ENCODE measurements around the gene CDC14B.
"Not testable (repeated sequence)": the region's sequence is repeated elsewhere in the genome, so short reads cannot be mapped to it uniquely, and the experiment has no call there.

Gene CDC14B

GRCh38 chr9:96513622-96514021 is 106.0 kb downstream of the CDC14B start:
- Histone ChIP-seq H3K9me3 (ENCODE audit: low read depth, low read length) (no peaks in the 10 kb centered on the region), H3K27ac (no peak overlapping the region)

GRCh38 chr9:96512240-96512639 is 107.4 kb downstream of the CDC14B start:
- Histone ChIP-seq H3K9ac (ENCODE audit: insufficient read length) (no peak overlapping the region), H3K9me3 (ENCODE audit: low read depth, low read length) (no peaks in the 10 kb centered on the region), H3K36me3 (ENCODE audit: insufficient read depth, low read length) (no peaks in the 10 kb centered on the region; the same call in 1 of the 2 replicates), H3K27ac (no peak overlapping the region), H3K4me3 (no peak overlapping the region)
- no peak for DNase-seq (ENCODE audit: low read depth, low spot score)
- TF ChIP-seq EZH2 (IDR thresholded peaks at IDR 0.05) (no peak), POLR2AphosphoS5 (IDR thresholded peaks at IDR 0.05; ENCODE audit: borderline replicate concordance, low read depth, low read length) (no peak), FOXP2 (optimal IDR thresholded peaks at IDR 0.05; ENCODE audit: control extremely low read depth, extremely low read length, insufficient read depth) (no peak)

More at GRCh38 chr9:96513622-96514021, 106.0 kb downstream of the CDC14B start:
- no peak overlapping the region for H3K4me3 ChIP-seq
- H3K9ac ChIP-seq (ENCODE audit: insufficient read length), result no peak overlapping the region
- H3K36me3 ChIP-seq (ENCODE audit: insufficient read depth, low read length), result no peaks in the 10 kb centered on the region; the same call in 1 of the 2 replicates
- DNase-seq (ENCODE audit: low read depth, low spot score), result no peak
- TF ChIP-seq EZH2 (IDR thresholded peaks at IDR 0.05) (no peak), POLR2AphosphoS5 (IDR thresholded peaks at IDR 0.05; ENCODE audit: borderline replicate concordance, low read depth, low read length) (no peak), FOXP2 (optimal IDR thresholded peaks at IDR 0.05; ENCODE audit: control extremely low read depth, extremely low read length, insufficient read depth) (no peak)

DNA sequence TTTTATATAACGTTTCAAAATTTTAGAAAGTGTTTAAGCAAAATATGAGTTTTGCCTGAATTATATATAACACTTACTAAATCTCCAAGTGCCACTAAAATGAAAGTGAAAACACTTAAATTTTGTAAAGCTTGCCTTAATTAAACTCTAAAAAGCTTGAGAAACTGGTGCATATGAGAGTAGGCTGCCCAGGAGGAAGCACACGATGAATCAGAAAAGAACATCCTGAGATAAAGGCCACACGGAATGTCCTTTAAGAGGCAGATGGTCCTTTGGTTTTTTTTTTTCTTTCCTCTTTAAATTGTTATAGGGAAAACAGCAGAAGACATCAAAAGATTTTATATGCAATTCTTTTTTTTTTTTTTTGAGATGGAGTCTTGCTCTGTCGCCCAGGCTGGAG is 109.4 kb downstream of the CDC14B start:
- no peak for DNase-seq (ENCODE audit: low read depth, low spot score)
- no peaks in the 10 kb centered on the region for H3K9me3 ChIP-seq (ENCODE audit: low read depth, low read length)
- no peak overlapping the region for H3K9ac ChIP-seq (ENCODE audit: insufficient read length)
- TF ChIP-seq EZH2 (IDR thresholded peaks at IDR 0.05), result no peak
- TF ChIP-seq POLR2AphosphoS5 (IDR thresholded peaks at IDR 0.05; ENCODE audit: borderline replicate concordance, low read depth, low read length), result no peak
- TF ChIP-seq FOXP2 (optimal IDR thresholded peaks at IDR 0.05; ENCODE audit: control extremely low read depth, extremely low read length, insufficient read depth), result no peak
- H3K4me3 ChIP-seq, result no peak overlapping the region
- no peaks in the 10 kb centered on the region; the same call in 1 of the 2 replicates for H3K36me3 ChIP-seq (ENCODE audit: insufficient read depth, low read length)
- H3K27ac ChIP-seq, result peak overlapping the region; percentile 69

DNA sequence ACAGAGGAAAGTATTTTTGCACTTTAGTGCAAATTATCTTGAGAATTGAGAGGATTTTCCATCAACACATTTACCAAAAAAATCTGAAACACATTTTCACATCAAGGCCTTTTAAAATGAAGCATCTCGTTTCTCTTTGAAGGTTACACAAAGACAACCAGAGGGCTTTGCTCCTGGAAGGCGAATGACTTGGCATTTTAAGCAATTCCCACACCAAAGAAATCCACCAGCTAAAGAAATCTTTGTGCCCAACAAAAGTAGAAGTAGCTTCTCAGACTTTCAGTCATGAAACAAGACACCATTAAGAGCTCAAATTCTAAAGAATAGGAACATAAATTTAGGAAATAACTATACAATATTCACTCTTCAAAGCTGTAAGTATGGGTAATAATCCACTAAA is 109.8 kb downstream of the CDC14B start:
- H3K9ac ChIP-seq (ENCODE audit: insufficient read length), result no peak overlapping the region
- no peaks in the 10 kb centered on the region for H3K9me3 ChIP-seq (ENCODE audit: low read depth, low read length)
- H3K27ac ChIP-seq, result peak overlapping the region; percentile 69
- no peak for TF ChIP-seq FOXP2 (optimal IDR thresholded peaks at IDR 0.05; ENCODE audit: control extremely low read depth, extremely low read length, insufficient read depth)
- no peak for TF ChIP-seq POLR2AphosphoS5 (IDR thresholded peaks at IDR 0.05; ENCODE audit: borderline replicate concordance, low read depth, low read length)
- TF ChIP-seq EZH2 (IDR thresholded peaks at IDR 0.05), result no peak
- no peak for DNase-seq (ENCODE audit: low read depth, low spot score)
- no peaks in the 10 kb centered on the region; the same call in 1 of the 2 replicates for H3K36me3 ChIP-seq (ENCODE audit: insufficient read depth, low read length)
- no peak overlapping the region for H3K4me3 ChIP-seq

DNA sequence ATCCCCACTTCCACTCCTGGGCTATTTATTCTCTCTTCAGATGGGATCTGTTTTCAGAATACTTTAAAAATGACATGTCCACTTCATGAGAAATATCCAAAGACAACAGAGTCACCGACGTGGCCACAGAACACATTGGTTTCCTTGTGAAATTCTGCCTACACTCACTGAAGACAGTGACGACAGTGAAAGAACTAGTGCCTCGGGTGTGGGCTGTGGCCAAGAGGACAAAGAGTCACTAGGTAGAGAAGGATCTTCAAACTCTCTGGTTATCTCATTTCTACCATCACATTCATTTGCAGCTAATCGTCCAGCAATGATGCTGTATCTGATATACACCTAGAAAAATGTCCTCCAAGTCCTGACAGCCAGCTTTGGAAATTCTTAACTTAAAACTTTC is 110.6 kb downstream of the CDC14B start:
- no peaks in the 10 kb centered on the region; the same call in 1 of the 2 replicates for H3K36me3 ChIP-seq (ENCODE audit: insufficient read depth, low read length)
- no peak for DNase-seq (ENCODE audit: low read depth, low spot score)
- TF ChIP-seq FOXP2 (optimal IDR thresholded peaks at IDR 0.05; ENCODE audit: control extremely low read depth, extremely low read length, insufficient read depth), result no peak
- no peak for TF ChIP-seq EZH2 (IDR thresholded peaks at IDR 0.05)
- TF ChIP-seq POLR2AphosphoS5 (IDR thresholded peaks at IDR 0.05; ENCODE audit: borderline replicate concordance, low read depth, low read length), result no peak
- no peak overlapping the region for H3K4me3 ChIP-seq
- no peak overlapping the region for H3K9ac ChIP-seq (ENCODE audit: insufficient read length)
- H3K27ac ChIP-seq, result no peak overlapping the region
- H3K9me3 ChIP-seq (ENCODE audit: low read depth, low read length), result no peaks in the 10 kb centered on the region

- DNase-seq (ENCODE audit: low read depth, low spot score), result no peak
- Histone ChIP-seq H3K9ac (ENCODE audit: insufficient read length) (no peak overlapping the region), H3K36me3 (ENCODE audit: insufficient read depth, low read length) (no peaks in the 10 kb centered on the region; the same call in 1 of the 2 replicates), H3K4me3 (no peak overlapping the region), H3K9me3 (ENCODE audit: low read depth, low read length) (no peaks in the 10 kb centered on the region), H3K27ac (peak overlapping the region; percentile 3; the same call in 1 of the 2 replicates)
- TF ChIP-seq EZH2 (IDR thresholded peaks at IDR 0.05) (no peak), FOXP2 (optimal IDR thresholded peaks at IDR 0.05; ENCODE audit: control extremely low read depth, extremely low read length, insufficient read depth) (no peak), POLR2AphosphoS5 (IDR thresholded peaks at IDR 0.05; ENCODE audit: borderline replicate concordance, low read depth, low read length) (no peak)
Observed at GRCh38 chr9:96508227-96508940, 111.3 kb downstream of the CDC14B start.

- no peak for DNase-seq (ENCODE audit: low read depth, low spot score)
- TF ChIP-seq POLR2AphosphoS5 (IDR thresholded peaks at IDR 0.05; ENCODE audit: borderline replicate concordance, low read depth, low read length), result no peak
- TF ChIP-seq EZH2 (IDR thresholded peaks at IDR 0.05), result no peak
- no peak for TF ChIP-seq FOXP2 (optimal IDR thresholded peaks at IDR 0.05; ENCODE audit: control extremely low read depth, extremely low read length, insufficient read depth)
Observed at GRCh38 chr9:96505316-96505991, 114.2 kb downstream of the CDC14B start.

DNA sequence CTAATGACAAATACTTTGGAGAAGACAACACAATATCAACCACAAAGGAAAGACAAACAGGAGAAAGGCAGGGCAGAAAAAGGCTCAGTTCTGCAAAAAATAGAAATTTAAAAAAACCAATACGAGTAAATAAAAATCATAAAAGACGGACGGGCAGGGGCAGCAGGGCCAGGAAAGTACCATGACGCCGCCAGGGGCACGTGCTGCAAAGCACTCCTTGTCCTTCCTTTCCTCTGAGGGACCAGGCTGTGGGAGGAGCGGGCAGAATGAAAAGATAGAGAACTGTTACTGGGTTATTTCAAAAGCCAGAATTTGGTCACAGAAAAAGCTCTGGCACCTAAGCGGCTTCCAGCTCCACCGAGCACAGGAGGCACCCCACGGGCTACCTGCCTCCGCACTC is 115.7 kb downstream of the CDC14B start:
- Histone ChIP-seq H3K4me3 (no peak overlapping the region), H3K9me3 (ENCODE audit: low read depth, low read length) (no peaks in the 10 kb centered on the region), H3K9ac (ENCODE audit: insufficient read length) (no peak overlapping the region), H3K27ac (no peak overlapping the region), H3K36me3 (ENCODE audit: insufficient read depth, low read length) (no peaks in the 10 kb centered on the region)
- DNase-seq (ENCODE audit: low read depth, low spot score), result no peak
- TF ChIP-seq POLR2AphosphoS5 (IDR thresholded peaks at IDR 0.05; ENCODE audit: borderline replicate concordance, low read depth, low read length) (no peak), EZH2 (IDR thresholded peaks at IDR 0.05) (no peak), FOXP2 (optimal IDR thresholded peaks at IDR 0.05; ENCODE audit: control extremely low read depth, extremely low read length, insufficient read depth) (no peak)

More at GRCh38 chr9:96505316-96505991, 114.2 kb downstream of the CDC14B start:
- Histone ChIP-seq H3K4me3 (no peak overlapping the region), H3K9ac (ENCODE audit: insufficient read length) (no peak overlapping the region), H3K9me3 (ENCODE audit: low read depth, low read length) (no peaks in the 10 kb centered on the region), H3K27ac (no peak overlapping the region), H3K36me3 (ENCODE audit: insufficient read depth, low read length) (no peaks in the 10 kb centered on the region)

DNA sequence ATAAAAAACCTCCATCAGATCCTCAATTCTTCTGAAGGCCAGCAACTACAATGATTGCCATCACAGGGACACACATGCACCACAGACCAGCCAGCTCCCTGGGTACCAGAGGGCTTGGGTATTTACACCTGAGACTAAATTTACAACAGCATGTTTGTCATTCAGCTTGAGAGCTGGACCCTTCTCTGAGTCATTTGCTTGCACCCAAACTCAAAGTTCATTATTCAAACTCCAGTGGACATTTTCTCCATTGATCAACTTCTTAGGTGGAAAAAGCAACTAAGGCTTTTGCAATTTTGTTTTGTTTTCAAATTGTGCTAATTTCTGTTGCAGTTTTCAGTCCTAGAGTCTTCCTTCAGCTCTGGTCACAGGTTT is 116.3 kb downstream of the CDC14B start:
- H3K4me3 ChIP-seq; H3K9me3 ChIP-seq (ENCODE audit: low read depth, low read length); H3K9ac ChIP-seq (ENCODE audit: insufficient read length); DNase-seq (ENCODE audit: low read depth, low spot score); H3K27ac ChIP-seq; H3K36me3 ChIP-seq (ENCODE audit: insufficient read depth, low read length): not testable (repeated sequence)

Measured in SK-N-MC (cell line).